ENCODE results near the gene PCDHA9. TPM values are rescaled to one million over a fixed set of nuclear protein-coding genes. Genes with fewer than 3 reads are reported as not detected.
A peak's percentile ranks its signal among the peaks of the same experiment; 100 is the strongest.
"Not testable (repeated sequence)": the region's sequence is repeated elsewhere in the genome, so short reads cannot be mapped to it uniquely, and the experiment has no call there.

The PCDHA9 gene
- total and polyA plus RNA-seq, 7 donors: 0.01 to 1.4 (median 0.68) TPM; not detected in 2

- peaks cover 0 to 59% (median 3%) of the 10 kb centered on the region in 3 donors for H3K27me3 ChIP-seq
- no peaks in the 10 kb centered on the region for H3K36me3 ChIP-seq
- no peak within 1 kb of the TSS for H3K27ac ChIP-seq
- intact Hi-C loops (cut with DNase I): no loop called here
- no peak within 1 kb of the TSS for H3K4me3 ChIP-seq
- H3K9me3 ChIP-seq: peaks cover 5 to 27% (median 12%) of the 10 kb centered on the region in 4 donors
- no peaks in the 10 kb centered on the region for H3K4me1 ChIP-seq
- TF ChIP-seq POLR2A (IDR thresholded peaks at IDR 0.05) (no peak), CTCF (IDR thresholded peaks at IDR 0.05) (no peak), POLR2AphosphoS5 (IDR thresholded peaks at IDR 0.05) (no peak), EP300 (IDR thresholded peaks at IDR 0.05) (no peak)
- WGBS, 2 donors: 29 to 57% methylated on average over 47 of the region's 47 CpGs
- no peak for DNase-seq
Observed at GRCh38 chr5:140840978-140841962, 6.9 kb upstream of the PCDHA9 start, which contains the start of gene PCDHA8. Gene PCDHA8 (plus strand): TSS chr5:140841187. CDS start chr5:140841322, 135 bp downstream.

GRCh38 chr5:140842798-140843733 is 5.1 kb upstream of the PCDHA9 start:
- no peak for DNase-seq
- intact Hi-C loops (cut with DNase I): no loop called here
- 58 to 79% methylated on average over 87 of the region's 87 CpGs for WGBS, 2 donors
- peaks cover 0 to 59% (median 2%) of the 10 kb centered on the region in 3 donors for H3K27me3 ChIP-seq
- TF ChIP-seq EP300 (IDR thresholded peaks at IDR 0.05) (no peak), POLR2AphosphoS5 (IDR thresholded peaks at IDR 0.05) (no peak), POLR2A (IDR thresholded peaks at IDR 0.05) (no peak), CTCF (IDR thresholded peaks at IDR 0.05) (no peak)
- no peaks in the 10 kb centered on the region for H3K4me1 ChIP-seq
- no peaks in the 10 kb centered on the region for H3K36me3 ChIP-seq
- no peak overlapping the region for H3K27ac ChIP-seq
- peaks cover 5 to 23% (median 11%) of the 10 kb centered on the region in 4 donors for H3K9me3 ChIP-seq
- H3K4me3 ChIP-seq: no peak overlapping the region

GRCh38 chr5:140849831-140850634 is 1.9 kb downstream of the PCDHA9 start:
- H3K27ac ChIP-seq; DNase-seq; H3K4me1 ChIP-seq; H3K36me3 ChIP-seq; H3K4me3 ChIP-seq; intact Hi-C loops (cut with DNase I): not testable (repeated sequence)
- WGBS, 2 donors: 58 to 80% methylated on average over 101 of the region's 101 CpGs
- H3K27me3 ChIP-seq: peaks cover 0 to 70% (median 7%) of the 10 kb centered on the region in 3 donors
- H3K9me3 ChIP-seq: peaks cover 0 to 19% (median 8%) of the 10 kb centered on the region in 4 donors

GRCh38 chr5:140855772-140856674 is 7.8 kb downstream of the PCDHA9 start, which contains the start of gene PCDHA10:
Gene PCDHA10 (plus strand): TSS chr5:140855897. CDS start chr5:140856049, 152 bp downstream.
- H3K4me3 ChIP-seq: peak within 1 kb of the TSS in 3 of 4 donors; percentile 8 to 27 (median 21)

More at GRCh38 chr5:140855772-140856674, 7.8 kb downstream of the PCDHA9 start, which contains the start of gene PCDHA10:
- WGBS, 2 donors: 33 to 60% methylated on average over 44 of the region's 44 CpGs
- intact Hi-C loops (cut with DNase I): loop anchor here (5.0 kb wide), 1 partner anchor 186 kb away; no protein-coding TSS in a partner anchor
- no peak for TF ChIP-seq EP300 (IDR thresholded peaks at IDR 0.05)
- TF ChIP-seq POLR2A (IDR thresholded peaks at IDR 0.05): no peak
- no peak for TF ChIP-seq CTCF (IDR thresholded peaks at IDR 0.05)
- no peak for TF ChIP-seq POLR2AphosphoS5 (IDR thresholded peaks at IDR 0.05)
- Histone ChIP-seq H3K27ac (no peak within 1 kb of the TSS), H3K36me3 (no peaks in the 10 kb centered on the region), H3K4me1 (no peaks in the 10 kb centered on the region), H3K27me3 (peaks cover 0 to 65% (median 0%) of the 10 kb centered on the region in 3 donors), H3K9me3 (peaks cover 3 to 21% (median 15%) of the 10 kb centered on the region in 4 donors)
- DNase-seq: no peak
